GM23338 (cell line): ENCODE results near the gene C11orf65. TPM values are rescaled to one million over a fixed set of nuclear protein-coding genes. Genes with fewer than 3 reads are reported as not detected.

Experiments used
- ATAC-seq: fragments of 200-7000 bp; cut with Tn5 transposase; 3 replicates; pipeline ENCODE4 v1.9.1; 2020
- DNase-seq: peaks from one replicate; pipeline ENCODE4 v3.0.0-alpha.2; 2015; ENCODE audit warnings: low spot score
- H2AFZ ChIP-seq: fragments of 200-600 bp; sonication (generic); 2 replicates; pipeline ENCODE4 v1.8.0; 2016; ENCODE audit warnings: antibody characterized with exemption, mild to moderate bottlenecking, moderate library complexity
- H3F3A ChIP-seq: fragments of 200-600 bp; sonication (generic); replicated peaks from 2 replicates; pipeline ENCODE4 v1.8.0; 2017; ENCODE audit warnings: antibody characterized with exemption, mixed run types, low read depth
- H3K27ac ChIP-seq: fragments of 200-600 bp; sonication (generic); 2 replicates; pipeline ENCODE4 v1.6.1; 2016; ENCODE audit warnings: low read depth
- H3K27me3 ChIP-seq: fragments of 200-600 bp; sonication (generic); 2 replicates; pipeline ENCODE4 v1.8.0; 2016; ENCODE audit warnings: mild to moderate bottlenecking, mixed run types, moderate library complexity; ENCODE audit not compliant: insufficient read depth
- H3K36me3 ChIP-seq: fragments of 200-600 bp; sonication (generic); 2 replicates; pipeline ENCODE4 v1.8.0; 2016; ENCODE audit warnings: mild to moderate bottlenecking; ENCODE audit not compliant: insufficient read depth
- H3K4me1 ChIP-seq: fragments of 200-600 bp; sonication (generic); 2 replicates; pipeline ENCODE4 v1.8.0; 2016; ENCODE audit warnings: mild to moderate bottlenecking, moderate library complexity; ENCODE audit not compliant: insufficient read depth
- H3K4me2 ChIP-seq: fragments of 200-600 bp; sonication (generic); 2 replicates; pipeline ENCODE4 v1.7.1; 2017; ENCODE audit warnings: mixed run types
- H3K4me3 ChIP-seq: fragments of 200-600 bp; sonication (generic); 2 replicates; pipeline ENCODE4 v1.6.1; 2016; ENCODE audit warnings: mixed run types
- H3K79me2 ChIP-seq: fragments of 200-600 bp; sonication (generic); replicated peaks from 2 replicates; pipeline ENCODE4 v1.8.0; 2017; ENCODE audit warnings: mild to moderate bottlenecking; ENCODE audit not compliant: insufficient read depth
- H3K9me2 ChIP-seq: fragments of 200-600 bp; sonication (generic); 2 replicates; pipeline ENCODE4 v1.8.0; 2017; ENCODE audit not compliant: insufficient read depth
- H4K20me1 ChIP-seq: fragments of 200-600 bp; sonication (generic); replicated peaks from 2 replicates; pipeline ENCODE4 v1.8.0; 2017; ENCODE audit warnings: mild to moderate bottlenecking; ENCODE audit not compliant: insufficient read depth
- H3K27ac Mint-ChIP-seq: 2 replicates; pipeline ENCODE4 v1.8.0; 2020; ENCODE audit warnings: inconsistent platforms, mild to moderate bottlenecking, moderate library complexity, mixed read lengths
- H3K27me3 Mint-ChIP-seq: 3 replicates; pipeline ENCODE4 v1.8.0; 2022; ENCODE audit warnings: low read depth, mild to moderate bottlenecking, moderate library complexity, mixed read lengths, inconsistent platforms; ENCODE audit not compliant: insufficient read depth, poor library complexity
- H3K36me3 Mint-ChIP-seq: 3 replicates; pipeline ENCODE4 v1.8.0; 2021; ENCODE audit warnings: low read depth, mild to moderate bottlenecking, inconsistent platforms, moderate library complexity, mixed read lengths
- H3K4me1 Mint-ChIP-seq: 3 replicates; pipeline ENCODE4 v1.8.0; 2020; ENCODE audit warnings: mild to moderate bottlenecking, inconsistent platforms, mixed read lengths
- H3K4me3 Mint-ChIP-seq: 3 replicates; pipeline ENCODE4 v1.8.0; 2021; ENCODE audit warnings: moderate library complexity, mild to moderate bottlenecking, inconsistent platforms, mixed read lengths
- H3K9me3 Mint-ChIP-seq: 3 replicates; pipeline ENCODE4 v1.8.0; 2020; ENCODE audit warnings: moderate library complexity, mild to moderate bottlenecking, inconsistent platforms, mixed read lengths
- CREB1 ChIP-seq: fragments of 250-450 bp; sonication (Bioruptor Pico); IDR thresholded peaks from 2 replicates; pipeline ENCODE4 v1.5.0; 2020; ENCODE audit warnings: low read depth, mild to moderate bottlenecking, moderate library complexity
- CTCF ChIP-seq, 2 experiments: fragments of 200-600 bp in 1 of 2; sonication (generic) in 1 of 2; conservative IDR thresholded peaks; 2 replicates each; pipeline versions ENCODE4 v1.5.1 to v1.6.1; 2016 to 2017; ENCODE audit warnings: antibody characterized with exemption in 2 of 2, low read depth in 2 of 2, mild to moderate bottlenecking in 2 of 2, moderate library complexity in 1 of 2
- EZH2 ChIP-seq: fragments of 200-600 bp; sonication (generic); IDR thresholded peaks from one replicate; pipeline ENCODE4 v1.8.0; 2017; ENCODE audit warnings: antibody characterized with exemption, mild to moderate bottlenecking, low read depth; ENCODE audit not compliant: unreplicated experiment
- EZH2phosphoT487 ChIP-seq: fragments of 200-600 bp; sonication (generic); IDR thresholded peaks from one replicate; pipeline ENCODE4 v1.8.1; 2018; ENCODE audit warnings: antibody characterized with exemption; ENCODE audit not compliant: unreplicated experiment
- NANOG ChIP-seq: IDR thresholded peaks from 2 replicates; pipeline ENCODE4 v1.6.1; 2016; ENCODE audit warnings: antibody characterized with exemption, borderline replicate concordance
- POLR2AphosphoS5 ChIP-seq: IDR thresholded peaks from 2 replicates; pipeline ENCODE4 v1.6.1; 2016; ENCODE audit warnings: antibody characterized with exemption, low read depth
- STAT1 ChIP-seq: IDR thresholded peaks from one replicate; pipeline ENCODE4 v1.6.1; 2016; ENCODE audit warnings: antibody characterized with exemption; ENCODE audit not compliant: unreplicated experiment
- ZNF114 ChIP-seq: fragments of 250-450 bp; sonication (Bioruptor Pico); IDR thresholded peaks from 2 replicates; pipeline ENCODE4 v1.5.0; 2020; ENCODE audit warnings: mild to moderate bottlenecking, moderate library complexity
- ZNF331 ChIP-seq: fragments of 250-450 bp; sonication (Bioruptor Pico); IDR thresholded peaks from 2 replicates; pipeline ENCODE4 v1.5.0; 2020; ENCODE audit warnings: low read depth, mild to moderate bottlenecking, moderate library complexity
- polyA plus RNA-seq: library from polyadenylated mRNA; unstranded; fragments of >200 nt; fragmentation: Nextera tagmentation; extraction: Ambion mirVana; gene quantifications from 2 replicates; pipeline ENCODE4 v1.2.1, GENCODE V29; 2016
- total RNA-seq: library from RNA; depleted of rRNA; stranded (reverse); fragments of >200 nt; shearing (Covaris generic); gene quantifications from 2 replicates; pipeline ENCODE4 v1.2.3, GENCODE V29; 2014
- TF ChIP-seq, protein P1 (sequence below): IDR thresholded peaks from one replicate; pipeline ENCODE4 v1.6.1; 2018; ENCODE audit warnings: antibody characterized with exemption; ENCODE audit not compliant: unreplicated experiment

The C11orf65 gene
- total and polyA plus RNA-seq, 2 experiments from 2014 or later: 0.21 to 1.7 TPM

- TF ChIP-seq CREB1 (CRISPR knock-in tag) (no peak), STAT1 (no peak), POLR2AphosphoS5 (no peak), EZH2phosphoT487 (no peak), EZH2 (no peak), ZNF114 (CRISPR knock-in tag) (no peak), ZNF331 (CRISPR knock-in tag) (no peak), NANOG (no peak)
- TF ChIP-seq, protein P1, sequence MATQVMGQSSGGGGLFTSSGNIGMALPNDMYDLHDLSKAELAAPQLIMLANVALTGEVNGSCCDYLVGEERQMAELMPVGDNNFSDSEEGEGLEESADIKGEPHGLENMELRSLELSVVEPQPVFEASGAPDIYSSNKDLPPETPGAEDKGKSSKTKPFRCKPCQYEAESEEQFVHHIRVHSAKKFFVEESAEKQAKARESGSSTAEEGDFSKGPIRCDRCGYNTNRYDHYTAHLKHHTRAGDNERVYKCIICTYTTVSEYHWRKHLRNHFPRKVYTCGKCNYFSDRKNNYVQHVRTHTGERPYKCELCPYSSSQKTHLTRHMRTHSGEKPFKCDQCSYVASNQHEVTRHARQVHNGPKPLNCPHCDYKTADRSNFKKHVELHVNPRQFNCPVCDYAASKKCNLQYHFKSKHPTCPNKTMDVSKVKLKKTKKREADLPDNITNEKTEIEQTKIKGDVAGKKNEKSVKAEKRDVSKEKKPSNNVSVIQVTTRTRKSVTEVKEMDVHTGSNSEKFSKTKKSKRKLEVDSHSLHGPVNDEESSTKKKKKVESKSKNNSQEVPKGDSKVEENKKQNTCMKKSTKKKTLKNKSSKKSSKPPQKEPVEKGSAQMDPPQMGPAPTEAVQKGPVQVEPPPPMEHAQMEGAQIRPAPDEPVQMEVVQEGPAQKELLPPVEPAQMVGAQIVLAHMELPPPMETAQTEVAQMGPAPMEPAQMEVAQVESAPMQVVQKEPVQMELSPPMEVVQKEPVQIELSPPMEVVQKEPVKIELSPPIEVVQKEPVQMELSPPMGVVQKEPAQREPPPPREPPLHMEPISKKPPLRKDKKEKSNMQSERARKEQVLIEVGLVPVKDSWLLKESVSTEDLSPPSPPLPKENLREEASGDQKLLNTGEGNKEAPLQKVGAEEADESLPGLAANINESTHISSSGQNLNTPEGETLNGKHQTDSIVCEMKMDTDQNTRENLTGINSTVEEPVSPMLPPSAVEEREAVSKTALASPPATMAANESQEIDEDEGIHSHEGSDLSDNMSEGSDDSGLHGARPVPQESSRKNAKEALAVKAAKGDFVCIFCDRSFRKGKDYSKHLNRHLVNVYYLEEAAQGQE: no peak
Observed at GRCh38 chr11:108405706-108406105, 61.6 kb downstream of the C11orf65 start (continued).

DNA sequence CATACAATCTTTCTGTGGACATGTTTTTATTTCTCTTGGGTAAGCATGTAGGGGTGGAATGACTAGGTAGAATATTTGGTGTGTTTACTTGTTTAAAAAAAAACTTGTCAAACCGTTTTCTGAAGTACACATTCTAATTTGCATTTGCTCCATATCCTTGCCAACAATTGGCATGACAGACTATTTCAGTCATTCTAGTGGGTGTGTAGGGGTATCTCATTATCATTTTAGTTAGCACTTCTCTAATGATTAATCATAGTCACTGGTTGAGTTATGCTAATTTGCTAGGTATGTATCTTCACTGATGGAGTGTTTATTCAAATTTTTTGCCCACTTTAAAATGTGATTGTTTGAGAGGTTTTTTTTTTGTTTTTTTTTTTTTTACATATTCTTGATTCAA lies 64.3 kb downstream of the C11orf65 start:
- no peak overlapping the region for H3K27ac Mint-ChIP-seq
- Histone ChIP-seq H3F3A (no peaks in the 10 kb centered on the region), H2AFZ (no peak overlapping the region), H3K27me3 (no peaks in the 10 kb centered on the region), H3K4me2 (no peak overlapping the region), H4K20me1 (no peaks in the 10 kb centered on the region), H3K79me2 (no peaks in the 10 kb centered on the region), H3K36me3 (no peaks in the 10 kb centered on the region), H3K9me2 (no peaks in the 10 kb centered on the region), H3K4me3 (no peak overlapping the region), H3K27ac (no peak overlapping the region), H3K4me1 (no peaks in the 10 kb centered on the region)
- no peaks in the 10 kb centered on the region for H3K4me1 Mint-ChIP-seq
- TF ChIP-seq, protein P1: no peak
- TF ChIP-seq CREB1 (CRISPR knock-in tag) (no peak), ZNF331 (CRISPR knock-in tag) (no peak), NANOG (no peak), EZH2phosphoT487 (no peak), CTCF (conservative IDR thresholded peaks at IDR 0.05; ENCODE audit: low read depth in 2 of 2) (no peak)
- peaks cover 2% of the 10 kb centered on the region for H3K27me3 Mint-ChIP-seq
- ATAC-seq: no peak
- H3K36me3 Mint-ChIP-seq: no peaks in the 10 kb centered on the region
- H3K9me3 Mint-ChIP-seq: no peaks in the 10 kb centered on the region
- no peak for DNase-seq
- no peak overlapping the region for H3K4me3 Mint-ChIP-seq
